ENCODE measurements around the gene DDN.

The DDN gene

GRCh38 chr12:48999371-49000131, at the start of gene DDN:
Gene DDN, minus strand, starts transcription at chr12:48999375. Its CDS starts 88 bp downstream, at chr12:48999287.
- peaks cover 46% of the 10 kb centered on the region for H3K27me3 Mint-ChIP-seq
- peak within 1 kb of the TSS; percentile 71 for H3K4me3 Mint-ChIP-seq
- peaks cover 30% of the 10 kb centered on the region for H3K36me3 Mint-ChIP-seq (ENCODE audit: low read depth)
- ATAC-seq = peak; percentile 66
- no peaks in the 10 kb centered on the region for H3K9me3 Mint-ChIP-seq
- peak; percentile 67 for DNase-seq
- peak within 1 kb of the TSS; percentile 13 for H3K27ac Mint-ChIP-seq
- peaks cover 36% of the 10 kb centered on the region for H3K4me1 Mint-ChIP-seq

- no peaks in the 10 kb centered on the region for H3K27me3 Mint-ChIP-seq
- no peak overlapping the region for H3K4me3 Mint-ChIP-seq
- DNase-seq (no peak), ATAC-seq (no peak)
- peaks cover 71% of the 10 kb centered on the region for H3K36me3 Mint-ChIP-seq (ENCODE audit: low read depth)
- no peak overlapping the region for H3K27ac Mint-ChIP-seq
- H3K4me1 Mint-ChIP-seq = no peaks in the 10 kb centered on the region
- no peaks in the 10 kb centered on the region for H3K9me3 Mint-ChIP-seq
Observed at GRCh38 chr12:49048953-49049352, 49.8 kb upstream of the DDN start.

GRCh38 chr12:49046129-49046895, 47.1 kb upstream of the DDN start:
- no peak for ATAC-seq
- DNase-seq = no peak
- Mint-ChIP-seq H3K4me3 (no peak overlapping the region), H3K36me3 (ENCODE audit: low read depth) (peaks cover 62% of the 10 kb centered on the region), H3K27ac (no peak overlapping the region), H3K4me1 (peaks cover 2% of the 10 kb centered on the region), H3K9me3 (no peaks in the 10 kb centered on the region), H3K27me3 (no peaks in the 10 kb centered on the region)

- no peak for ATAC-seq
- H3K36me3 Mint-ChIP-seq (ENCODE audit: low read depth) = peaks cover 54% of the 10 kb centered on the region
Observed at GRCh38 chr12:49044660-49045059, 45.5 kb upstream of the DDN start.

GRCh38 chr12:49043856-49044258, 44.7 kb upstream of the DDN start:
- Mint-ChIP-seq H3K9me3 (no peaks in the 10 kb centered on the region), H3K4me3 (no peak overlapping the region), H3K36me3 (ENCODE audit: low read depth) (peaks cover 49% of the 10 kb centered on the region), H3K27me3 (no peaks in the 10 kb centered on the region), H3K27ac (no peak overlapping the region), H3K4me1 (peaks cover 2% of the 10 kb centered on the region)
- peak; percentile 74 for ATAC-seq
- peak; percentile 86 for DNase-seq

More at GRCh38 chr12:49044660-49045059, 45.5 kb upstream of the DDN start:
- Mint-ChIP-seq H3K9me3 (no peaks in the 10 kb centered on the region), H3K27me3 (no peaks in the 10 kb centered on the region), H3K4me1 (peaks cover 2% of the 10 kb centered on the region), H3K4me3 (no peak overlapping the region), H3K27ac (no peak overlapping the region)
- DNase-seq = no peak

- DNase-seq (no peak), ATAC-seq (no peak)
- Mint-ChIP-seq H3K4me3 (no peak overlapping the region), H3K27ac (no peak overlapping the region), H3K36me3 (ENCODE audit: low read depth) (peaks cover 44% of the 10 kb centered on the region), H3K4me1 (peaks cover 2% of the 10 kb centered on the region), H3K27me3 (no peaks in the 10 kb centered on the region), H3K9me3 (no peaks in the 10 kb centered on the region)
Observed at GRCh38 chr12:49043241-49043640, 44.1 kb upstream of the DDN start.

GRCh38 chr12:49041881-49042484, 42.8 kb upstream of the DDN start:
- ATAC-seq (no peak), DNase-seq (no peak)
- Mint-ChIP-seq H3K27ac (no peak overlapping the region), H3K9me3 (no peaks in the 10 kb centered on the region), H3K4me3 (no peak overlapping the region), H3K27me3 (no peaks in the 10 kb centered on the region), H3K36me3 (ENCODE audit: low read depth) (peaks cover 33% of the 10 kb centered on the region), H3K4me1 (peaks cover 2% of the 10 kb centered on the region)

GRCh38 chr12:49041036-49041880, 42.1 kb upstream of the DDN start:
- Mint-ChIP-seq H3K4me1 (peaks cover 2% of the 10 kb centered on the region), H3K4me3 (no peak overlapping the region), H3K27me3 (no peaks in the 10 kb centered on the region), H3K36me3 (ENCODE audit: low read depth) (peaks cover 32% of the 10 kb centered on the region), H3K9me3 (no peaks in the 10 kb centered on the region), H3K27ac (no peak overlapping the region)
- DNase-seq (no peak), ATAC-seq (no peak)

- H3K9me3 Mint-ChIP-seq = no peaks in the 10 kb centered on the region
- no peak for ATAC-seq
- no peak for DNase-seq
- H3K27me3 Mint-ChIP-seq = no peaks in the 10 kb centered on the region
- peaks cover 2% of the 10 kb centered on the region for H3K4me1 Mint-ChIP-seq
- no peak overlapping the region for H3K27ac Mint-ChIP-seq
- H3K4me3 Mint-ChIP-seq = no peak overlapping the region
- peaks cover 24% of the 10 kb centered on the region for H3K36me3 Mint-ChIP-seq (ENCODE audit: low read depth)
Observed at GRCh38 chr12:49040364-49040855, 41.2 kb upstream of the DDN start.

GRCh38 chr12:49039421-49040363, 40.5 kb upstream of the DDN start:
- H3K9me3 Mint-ChIP-seq = no peaks in the 10 kb centered on the region
- no peaks in the 10 kb centered on the region for H3K27me3 Mint-ChIP-seq
- peaks cover 2% of the 10 kb centered on the region for H3K4me1 Mint-ChIP-seq
- DNase-seq (no peak), ATAC-seq (no peak)
- no peak overlapping the region for H3K4me3 Mint-ChIP-seq
- H3K36me3 Mint-ChIP-seq (ENCODE audit: low read depth) = peaks cover 23% of the 10 kb centered on the region
- no peak overlapping the region for H3K27ac Mint-ChIP-seq

- Mint-ChIP-seq H3K4me3 (no peak overlapping the region), H3K27me3 (no peaks in the 10 kb centered on the region), H3K36me3 (ENCODE audit: low read depth) (peaks cover 15% of the 10 kb centered on the region)
Observed at GRCh38 chr12:49038291-49038955, 39.2 kb upstream of the DDN start.

GRCh38 chr12:49037947-49038237, 38.7 kb upstream of the DDN start:
- Mint-ChIP-seq H3K27ac (no peak overlapping the region), H3K27me3 (no peaks in the 10 kb centered on the region), H3K4me1 (no peaks in the 10 kb centered on the region), H3K4me3 (no peak overlapping the region), H3K36me3 (ENCODE audit: low read depth) (peaks cover 10% of the 10 kb centered on the region), H3K9me3 (no peaks in the 10 kb centered on the region)
- ATAC-seq (no peak), DNase-seq (no peak)

More at GRCh38 chr12:49038291-49038955, 39.2 kb upstream of the DDN start:
- ATAC-seq = no peak
- no peaks in the 10 kb centered on the region for H3K9me3 Mint-ChIP-seq
- no peaks in the 10 kb centered on the region for H3K4me1 Mint-ChIP-seq
- H3K27ac Mint-ChIP-seq = no peak overlapping the region
- no peak for DNase-seq

Data from activated naive CD8-positive, alpha-beta T cell treated with anti-CD3 and anti-CD28 coated beads, Interleukin-2, amount 50 U/mL, for 24 hours (primary cell).